LNCAP (cell line): ENCODE results near the gene PCDH15.
A peak's percentile ranks its signal among the peaks of the same experiment; 100 is the strongest.

Experiments used
- TF ChIP-seq, protein P1 (sequence below): fragments of 450-650 bp; IDR thresholded peaks from 2 replicates; pipeline ENCODE4 v1.5.1; 2017; ENCODE audit warnings: mild to moderate bottlenecking

The PCDH15 gene

DNA sequence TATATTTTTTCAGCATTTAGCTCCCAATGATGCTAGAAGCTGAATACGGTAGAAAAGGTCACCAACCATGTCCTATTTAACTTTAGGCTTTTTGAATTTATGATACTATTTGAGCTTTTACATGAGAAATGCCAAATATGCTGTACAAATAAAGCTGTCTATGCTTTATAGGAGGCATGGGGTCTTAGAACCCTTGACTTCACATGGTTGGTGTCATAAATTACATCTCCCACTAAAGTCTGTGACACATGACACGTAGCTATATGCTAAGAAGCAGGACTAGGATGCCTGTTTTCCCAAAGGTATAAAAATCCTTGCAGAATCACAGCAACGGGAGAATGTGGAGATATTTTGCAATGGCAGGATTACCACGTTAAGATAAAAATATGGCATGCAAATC lies 960.4 kb downstream of the PCDH15 start:
- TF ChIP-seq, protein P1, sequence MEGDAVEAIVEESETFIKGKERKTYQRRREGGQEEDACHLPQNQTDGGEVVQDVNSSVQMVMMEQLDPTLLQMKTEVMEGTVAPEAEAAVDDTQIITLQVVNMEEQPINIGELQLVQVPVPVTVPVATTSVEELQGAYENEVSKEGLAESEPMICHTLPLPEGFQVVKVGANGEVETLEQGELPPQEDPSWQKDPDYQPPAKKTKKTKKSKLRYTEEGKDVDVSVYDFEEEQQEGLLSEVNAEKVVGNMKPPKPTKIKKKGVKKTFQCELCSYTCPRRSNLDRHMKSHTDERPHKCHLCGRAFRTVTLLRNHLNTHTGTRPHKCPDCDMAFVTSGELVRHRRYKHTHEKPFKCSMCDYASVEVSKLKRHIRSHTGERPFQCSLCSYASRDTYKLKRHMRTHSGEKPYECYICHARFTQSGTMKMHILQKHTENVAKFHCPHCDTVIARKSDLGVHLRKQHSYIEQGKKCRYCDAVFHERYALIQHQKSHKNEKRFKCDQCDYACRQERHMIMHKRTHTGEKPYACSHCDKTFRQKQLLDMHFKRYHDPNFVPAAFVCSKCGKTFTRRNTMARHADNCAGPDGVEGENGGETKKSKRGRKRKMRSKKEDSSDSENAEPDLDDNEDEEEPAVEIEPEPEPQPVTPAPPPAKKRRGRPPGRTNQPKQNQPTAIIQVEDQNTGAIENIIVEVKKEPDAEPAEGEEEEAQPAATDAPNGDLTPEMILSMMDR = no peak

DNA sequence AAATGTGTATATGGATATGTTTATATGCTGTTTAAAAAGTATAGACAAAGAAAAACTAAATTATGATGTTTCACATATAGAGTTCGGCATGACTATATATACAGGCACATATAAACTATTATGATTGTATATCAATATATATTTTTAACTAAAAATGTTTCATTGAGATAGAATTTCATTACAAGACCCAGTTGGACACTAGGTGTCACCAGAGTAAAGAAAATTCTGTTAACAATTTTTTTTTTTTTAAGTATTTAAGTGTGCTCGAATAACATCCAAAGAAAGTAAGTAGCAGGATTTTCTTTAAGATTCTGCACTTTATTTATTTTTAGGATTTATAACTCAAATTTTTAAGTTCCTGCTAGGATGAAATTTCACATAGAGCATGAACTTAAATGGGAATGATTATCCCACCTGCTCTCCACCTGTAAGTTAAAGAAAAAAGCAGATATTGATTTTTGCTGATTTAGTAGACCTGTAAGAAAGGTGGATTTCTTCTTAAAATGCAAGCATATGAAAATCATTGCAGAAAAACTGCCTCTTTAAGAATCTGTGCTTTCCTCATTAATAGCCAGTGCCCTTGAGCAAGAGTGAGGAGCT lies 961.5 kb downstream of the PCDH15 start:
- TF ChIP-seq, protein P1 = peak; percentile 57

DNA sequence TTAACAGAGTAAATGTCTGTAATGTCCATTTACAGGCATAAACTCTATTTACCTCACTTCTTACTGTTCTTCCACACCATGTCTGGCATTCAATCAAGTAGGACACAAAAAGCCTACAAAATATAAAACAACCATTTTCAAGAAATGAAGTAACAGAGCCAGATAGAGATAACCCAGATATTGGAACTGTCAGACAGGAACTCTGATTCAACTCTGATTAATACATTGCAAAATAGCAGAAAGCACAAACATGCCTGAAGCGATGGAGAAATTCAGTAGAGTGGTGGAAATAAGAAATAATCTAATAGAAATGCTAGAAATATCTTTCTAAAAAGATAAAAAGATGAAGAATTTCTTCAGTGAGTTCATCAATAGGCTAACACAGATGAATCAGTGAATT lies 964.4 kb downstream of the PCDH15 start:
- TF ChIP-seq, protein P1 = no peak

DNA sequence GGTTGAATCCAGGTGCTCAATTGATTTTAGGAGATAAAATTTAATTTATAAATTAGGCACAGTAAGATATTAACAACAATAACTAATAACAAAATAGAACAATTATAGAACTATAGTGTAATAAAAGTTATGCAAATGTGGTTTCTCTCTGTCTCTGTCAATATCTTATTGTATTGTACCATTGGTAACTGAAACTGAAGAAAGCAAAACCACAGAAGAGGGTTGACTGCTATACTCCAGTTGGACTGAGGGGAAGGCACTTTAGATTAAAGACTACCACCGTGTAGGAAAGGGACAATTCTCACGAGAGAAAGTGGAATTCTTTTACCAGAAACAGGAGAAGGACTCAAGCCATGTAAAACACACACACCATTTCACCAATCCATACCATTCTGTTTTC lies 967.1 kb downstream of the PCDH15 start:
- TF ChIP-seq, protein P1 = no peak

DNA sequence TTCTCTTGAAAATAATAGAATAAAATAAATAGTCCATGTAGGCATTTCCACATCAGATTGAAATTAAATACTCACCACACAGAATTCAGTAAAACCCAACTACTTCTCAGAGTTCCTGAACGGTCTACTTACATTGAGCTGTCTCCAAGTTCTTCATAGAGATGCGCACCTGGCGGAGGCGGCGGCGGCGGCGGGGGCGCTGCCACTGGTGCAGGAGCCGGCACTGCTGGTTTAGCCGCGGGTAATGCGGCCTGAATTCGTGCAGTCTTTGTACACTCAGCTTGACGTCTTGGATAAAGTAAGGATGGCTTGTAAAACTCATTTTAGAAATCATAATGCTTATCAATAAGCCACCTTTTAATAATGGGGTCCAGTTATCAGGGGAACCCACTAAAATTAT lies 973.8 kb downstream of the PCDH15 start:
- TF ChIP-seq, protein P1 = no peak

DNA sequence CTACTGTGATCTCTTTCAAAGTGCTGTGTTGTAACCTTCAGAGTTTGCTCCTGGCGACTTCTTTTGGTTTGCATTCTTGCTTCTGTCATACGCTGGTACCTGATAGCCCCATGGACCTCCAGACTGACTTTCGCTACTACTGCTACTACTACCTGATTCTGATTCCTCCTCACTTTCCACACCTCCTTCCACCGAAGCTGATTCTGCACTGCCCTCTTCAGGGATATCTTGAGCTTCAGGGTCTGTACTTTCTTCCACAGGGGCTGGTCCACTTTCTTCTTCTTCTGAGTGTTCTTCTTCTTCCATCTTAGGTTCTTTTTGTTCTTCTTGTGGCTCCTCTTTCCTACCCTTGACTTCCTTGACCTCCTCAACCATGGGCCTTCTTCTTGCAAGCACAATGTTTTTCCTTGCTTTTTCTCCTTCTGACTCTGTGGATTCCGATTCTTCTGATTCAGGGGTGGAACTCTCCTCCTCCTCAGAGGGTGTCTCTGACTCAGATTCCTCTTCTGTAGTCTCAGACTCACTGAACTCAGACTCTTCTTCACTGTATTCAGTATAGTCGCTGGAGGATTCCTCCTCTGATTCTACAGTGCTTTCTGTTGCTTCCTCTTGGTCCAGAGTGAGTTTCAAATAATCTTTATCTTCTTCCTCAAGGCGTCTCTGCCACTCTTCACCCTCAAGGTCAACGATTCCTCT lies 992.2 kb downstream of the PCDH15 start:
- TF ChIP-seq, protein P1 = no peak; the same call in 1 of the 2 replicates

DNA sequence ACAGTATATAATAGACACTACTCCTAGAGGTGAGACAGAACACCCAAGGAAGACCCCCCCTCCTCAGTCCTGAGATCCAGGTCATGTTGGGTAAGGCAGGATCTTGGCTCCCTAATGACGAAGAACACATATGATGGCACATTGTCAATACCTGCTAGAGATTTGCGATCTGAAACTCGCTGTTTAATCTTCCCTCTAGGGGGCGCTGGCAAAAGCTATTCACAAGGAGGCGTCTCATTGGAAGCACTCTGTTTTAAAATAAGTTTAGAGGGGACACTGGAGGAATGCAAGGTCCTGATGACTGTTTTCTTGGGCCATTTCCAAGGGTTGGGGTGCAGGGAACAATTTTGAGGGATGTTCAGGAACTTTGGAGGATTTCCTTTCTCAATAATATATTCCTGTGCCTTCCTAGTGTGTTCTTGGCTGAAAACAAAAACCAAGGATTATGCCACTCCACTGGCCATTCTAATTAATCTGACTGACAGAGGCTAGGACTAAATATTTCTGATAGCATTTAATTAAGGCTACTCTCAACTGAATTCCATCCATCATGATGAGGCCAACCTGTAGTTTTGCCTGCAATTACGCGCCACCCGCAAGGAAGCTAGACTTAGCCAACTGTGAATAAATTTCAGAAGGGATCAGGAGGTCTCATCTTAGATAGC lies 1014.7 kb downstream of the PCDH15 start:
- TF ChIP-seq, protein P1 = peak; percentile 42; the same call in 1 of the 2 replicates
